HG02840 (cell line): Measurements from ENCODE around the gene LTBR.

Experiments
- ATAC-seq: cut with Tn5 transposase; IDR thresholded peaks from one replicate; pipeline ENCODE4 v1.9.1; 2021; ENCODE audit warnings: mild to moderate bottlenecking, moderate library complexity, moderate number of reproducible peaks; ENCODE audit not compliant: unreplicated experiment, low FRiP score

Gene LTBR

DNA sequence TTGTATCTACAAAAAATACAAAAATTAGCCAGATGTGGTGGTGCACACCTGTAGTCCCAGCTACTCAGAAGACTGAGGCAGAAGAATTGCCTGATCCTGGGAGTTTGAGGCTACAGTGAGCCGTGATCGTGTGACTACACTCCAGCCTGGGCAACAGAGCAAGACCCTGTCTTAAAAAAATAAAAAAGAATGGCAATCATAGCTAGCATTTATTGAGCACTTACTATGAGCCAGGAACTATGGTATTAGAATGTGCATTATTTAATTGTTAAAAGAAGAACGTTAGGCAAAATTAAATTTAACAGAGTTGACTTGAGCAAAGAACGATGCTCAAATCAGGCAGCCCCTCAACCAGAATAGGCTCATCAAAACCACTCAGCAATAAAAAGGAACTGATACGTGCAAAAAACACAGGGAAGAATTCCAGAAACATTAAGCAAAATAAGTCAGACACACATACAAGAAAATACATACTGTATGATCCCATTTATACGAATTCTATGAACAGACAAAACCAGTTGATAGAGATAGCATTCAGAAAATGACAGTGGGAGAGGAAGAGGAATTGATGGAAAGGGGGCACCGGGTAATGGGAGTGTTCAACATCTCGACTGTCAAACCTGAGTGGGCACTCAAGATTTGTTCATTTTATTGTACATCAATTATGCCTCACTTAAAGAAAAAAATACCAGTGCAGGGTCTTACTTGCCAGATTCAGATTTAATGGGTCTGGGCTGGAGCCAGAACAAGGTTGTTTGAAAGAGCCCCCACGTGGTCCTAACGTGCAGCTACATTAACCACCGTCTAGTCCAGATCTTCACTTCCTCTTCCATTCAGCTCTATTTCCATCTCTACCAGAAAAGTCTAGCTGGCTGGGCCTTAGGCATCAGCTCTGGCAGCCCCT lies 16.6 kb upstream of the LTBR start:
- no peak for ATAC-seq

DNA sequence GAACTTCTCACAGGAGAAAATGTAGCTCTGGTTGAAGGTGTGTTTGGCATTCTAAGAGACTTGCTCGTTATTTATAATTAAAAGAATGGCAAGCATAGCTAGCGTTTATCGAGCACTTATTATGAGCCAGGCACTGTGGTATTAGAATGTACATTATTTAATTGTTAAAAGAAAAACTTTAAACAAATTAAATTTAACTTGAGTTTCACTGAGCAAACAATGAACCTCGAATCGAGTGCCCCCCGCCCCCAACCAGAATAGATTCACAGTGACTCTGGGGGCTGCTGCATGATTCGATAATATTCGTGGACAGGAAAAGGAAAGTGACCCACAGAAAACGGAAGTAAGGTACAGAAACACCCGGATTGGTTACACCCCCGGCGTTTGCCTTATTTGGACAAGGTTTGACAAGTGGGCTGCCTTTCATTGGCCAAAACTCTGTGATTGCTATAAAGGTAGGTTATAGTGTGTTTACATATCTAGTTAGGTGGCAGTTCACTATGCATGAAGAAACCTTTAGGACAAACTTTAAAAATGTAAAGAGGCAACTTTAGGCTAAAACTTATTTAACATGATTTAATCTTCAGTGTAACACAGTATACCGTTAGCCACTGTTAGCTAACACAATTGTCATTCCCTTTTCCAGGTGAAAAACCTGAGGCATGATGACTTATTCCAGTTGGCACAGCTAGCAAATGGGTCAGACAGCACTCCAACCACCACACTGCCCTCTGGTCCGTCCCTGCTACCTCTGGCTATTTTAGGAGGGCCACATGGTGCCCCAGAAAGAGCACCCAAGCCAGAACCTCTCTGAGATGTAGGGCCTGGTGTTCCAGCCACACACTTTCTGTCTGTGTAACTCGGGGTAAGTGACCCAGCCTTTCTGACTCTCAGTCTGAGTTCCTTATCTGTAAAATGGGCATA lies 15.7 kb upstream of the LTBR start:
- no peak for ATAC-seq

DNA sequence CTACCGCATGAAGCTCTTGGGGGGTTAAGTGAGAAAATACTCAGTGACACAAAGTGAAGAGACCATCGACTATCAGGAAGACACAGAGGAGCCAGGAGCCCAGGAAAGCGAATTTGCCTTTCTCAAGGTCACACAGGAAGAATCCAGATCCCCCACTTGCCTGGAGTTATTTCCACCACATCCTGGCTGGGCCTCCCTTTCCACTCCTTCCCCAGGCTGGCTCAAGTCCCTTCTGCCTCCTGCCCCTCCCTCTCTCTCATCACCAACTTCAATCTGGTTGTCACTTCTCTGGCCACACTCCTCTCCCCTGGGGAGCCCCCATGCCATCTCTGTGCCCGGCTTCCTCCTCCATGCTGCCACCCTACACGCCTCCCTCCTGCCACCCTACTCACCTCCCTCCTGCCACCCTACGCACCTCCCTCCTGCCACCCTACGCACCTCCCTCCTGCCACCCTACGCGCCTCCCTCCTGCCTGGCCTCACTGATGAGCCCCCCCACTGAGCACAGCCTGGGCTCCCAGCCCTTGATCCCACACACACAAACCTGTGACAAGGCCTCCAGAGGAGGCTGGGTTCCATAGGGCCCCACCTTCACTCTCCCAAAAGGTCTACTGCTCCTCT lies 14.9 kb upstream of the LTBR start:
- ATAC-seq = no peak

DNA sequence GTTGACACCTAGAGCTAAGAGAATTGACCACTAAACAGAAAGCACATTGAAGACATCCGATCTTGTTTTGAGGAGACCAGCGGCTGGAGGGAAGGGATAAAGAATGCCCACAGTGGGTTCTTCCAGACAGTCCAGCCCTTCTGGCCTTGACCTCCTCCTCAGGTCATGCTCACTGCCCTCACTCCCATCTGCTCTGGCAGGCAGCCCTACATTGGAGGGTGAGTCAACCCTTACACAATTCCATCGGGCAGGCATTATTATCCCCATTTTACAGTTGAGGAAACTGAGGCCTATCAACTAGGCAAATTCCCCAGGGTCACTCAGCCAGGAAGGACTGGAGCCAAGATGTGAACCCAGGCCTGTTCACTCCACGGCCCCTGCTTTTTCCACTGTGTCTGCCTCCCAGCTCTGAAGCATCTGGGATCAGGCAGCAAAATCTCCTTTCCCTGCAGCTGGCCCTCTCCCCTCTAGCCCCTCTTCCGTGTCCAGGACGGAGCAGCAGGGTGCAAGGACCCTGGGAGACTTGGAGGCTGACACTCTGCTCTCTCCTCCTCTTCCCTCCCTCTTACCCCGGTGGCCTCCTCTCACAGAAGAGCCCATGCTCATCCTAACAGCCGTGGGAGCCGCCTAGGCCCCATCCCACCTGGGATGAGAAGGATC lies 13.9 kb upstream of the LTBR start:
- no peak for ATAC-seq

DNA sequence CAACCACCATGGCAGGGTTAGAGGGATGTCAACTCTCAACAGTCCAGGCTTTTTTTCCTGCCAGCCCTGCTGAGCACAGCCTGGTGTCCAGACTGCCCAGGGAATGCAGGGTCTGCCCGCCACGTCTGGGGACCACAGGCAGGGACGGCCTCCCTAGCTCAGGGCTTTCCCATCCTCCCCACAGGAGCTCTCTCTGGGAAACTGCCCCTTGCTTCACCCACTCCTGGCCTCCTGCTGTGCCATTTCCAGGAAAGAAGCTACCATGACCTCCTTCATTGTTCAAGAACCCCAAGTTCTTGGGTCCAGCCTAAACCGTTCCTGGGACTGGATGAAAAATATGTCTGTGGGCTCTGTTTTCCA lies 13.4 kb upstream of the LTBR start:
- no peak for ATAC-seq

DNA sequence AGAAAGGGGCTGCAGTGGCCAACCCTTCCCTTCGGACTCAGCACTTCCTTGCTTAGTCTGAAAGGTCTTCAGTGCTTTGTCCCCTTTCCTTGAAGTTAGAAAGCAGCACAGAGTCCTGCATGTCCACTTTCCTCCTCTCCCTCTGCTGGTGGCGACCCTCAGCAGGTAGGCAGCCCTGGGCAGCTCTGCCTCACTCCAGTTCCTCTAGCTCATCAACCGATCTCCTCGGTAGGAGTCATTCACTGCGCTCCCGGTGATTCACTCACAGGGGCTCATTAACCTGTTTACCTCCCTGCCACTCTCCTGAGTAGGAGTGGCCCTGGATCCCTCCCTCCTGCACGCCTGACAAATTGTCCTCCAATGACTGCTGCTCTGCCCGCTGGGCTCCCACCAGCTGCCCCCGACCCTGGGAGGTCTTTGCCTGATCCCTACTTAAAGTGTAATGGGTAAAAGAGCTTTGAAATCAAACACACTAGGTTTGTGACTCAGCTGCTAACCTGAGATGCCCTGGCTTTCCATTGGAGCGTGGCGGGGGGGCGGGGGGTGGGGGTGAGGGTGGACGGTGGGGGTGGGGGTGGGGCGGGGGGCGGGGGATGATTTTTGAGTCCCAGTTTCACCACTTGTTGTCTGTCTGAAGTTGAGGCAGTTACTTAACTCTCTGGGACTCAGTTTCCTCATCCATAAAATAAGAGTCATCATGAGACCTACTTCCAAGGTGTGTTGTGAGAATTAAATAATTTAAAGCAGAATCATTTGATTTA lies 12.8 kb upstream of the LTBR start:
- ATAC-seq = no peak

DNA sequence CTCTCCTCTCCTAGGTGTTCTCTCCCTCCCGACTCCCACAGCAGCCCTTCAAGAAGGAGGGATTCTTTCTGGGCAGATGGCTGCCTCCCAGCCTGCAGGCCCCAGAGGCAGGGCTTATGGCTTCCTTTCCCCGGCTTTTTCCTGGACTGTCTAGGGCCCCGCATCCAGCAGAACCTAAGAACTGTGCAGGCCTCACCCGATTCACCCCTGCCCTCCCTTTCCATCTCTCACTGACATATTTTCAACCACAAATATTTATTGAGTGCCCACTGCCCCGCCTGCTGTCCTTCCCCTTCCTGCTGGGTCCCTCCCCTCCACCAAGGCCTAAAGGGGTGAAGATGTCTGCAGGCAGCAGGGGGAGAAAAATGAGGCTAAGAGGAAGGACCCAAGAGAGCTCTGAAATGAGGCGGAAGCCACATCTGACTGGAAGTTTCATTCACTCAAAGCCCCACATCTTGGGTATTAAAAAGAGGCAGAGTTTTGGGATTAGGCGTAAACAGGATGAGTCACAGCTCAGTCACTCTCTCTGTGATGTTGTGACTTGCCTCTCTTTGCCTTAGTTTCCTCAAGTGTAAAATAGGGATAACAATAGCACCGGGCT lies 11.5 kb upstream of the LTBR start:
- no peak for ATAC-seq

DNA sequence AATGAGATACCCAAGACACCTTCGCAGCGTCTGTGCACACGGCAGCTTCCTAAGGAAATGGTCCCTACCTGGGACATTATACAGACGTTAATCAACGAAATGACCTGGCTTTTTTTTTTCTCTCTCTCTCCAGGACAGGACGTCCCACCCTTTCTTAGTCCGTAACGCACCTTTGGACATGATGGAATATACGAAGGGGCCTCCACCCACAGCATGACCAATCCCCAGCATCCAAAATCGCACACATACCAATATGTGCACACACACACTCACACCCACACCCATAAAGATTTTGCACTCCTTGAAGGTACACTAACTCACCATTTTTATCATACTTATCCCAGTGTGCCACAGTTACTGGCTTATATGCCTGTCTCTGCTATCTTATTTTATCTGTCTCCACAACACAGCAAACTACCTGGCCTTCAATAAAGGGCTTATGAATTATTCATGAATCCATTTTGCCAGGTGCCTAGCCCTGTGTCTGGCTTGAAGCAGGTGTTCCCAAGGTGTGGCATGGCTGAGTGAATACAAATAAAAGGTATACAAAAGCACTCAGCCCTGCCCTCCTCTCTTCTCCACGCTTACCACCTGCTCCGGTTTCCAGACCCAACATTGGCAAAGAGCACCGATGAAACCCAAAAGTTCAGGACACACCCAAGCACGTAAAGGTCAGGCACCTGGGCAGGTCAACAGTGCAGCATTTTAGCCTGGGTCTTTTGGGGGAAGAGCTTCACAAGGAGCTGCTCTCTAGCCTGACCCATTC lies 10.8 kb upstream of the LTBR start:
- ATAC-seq = no peak

DNA sequence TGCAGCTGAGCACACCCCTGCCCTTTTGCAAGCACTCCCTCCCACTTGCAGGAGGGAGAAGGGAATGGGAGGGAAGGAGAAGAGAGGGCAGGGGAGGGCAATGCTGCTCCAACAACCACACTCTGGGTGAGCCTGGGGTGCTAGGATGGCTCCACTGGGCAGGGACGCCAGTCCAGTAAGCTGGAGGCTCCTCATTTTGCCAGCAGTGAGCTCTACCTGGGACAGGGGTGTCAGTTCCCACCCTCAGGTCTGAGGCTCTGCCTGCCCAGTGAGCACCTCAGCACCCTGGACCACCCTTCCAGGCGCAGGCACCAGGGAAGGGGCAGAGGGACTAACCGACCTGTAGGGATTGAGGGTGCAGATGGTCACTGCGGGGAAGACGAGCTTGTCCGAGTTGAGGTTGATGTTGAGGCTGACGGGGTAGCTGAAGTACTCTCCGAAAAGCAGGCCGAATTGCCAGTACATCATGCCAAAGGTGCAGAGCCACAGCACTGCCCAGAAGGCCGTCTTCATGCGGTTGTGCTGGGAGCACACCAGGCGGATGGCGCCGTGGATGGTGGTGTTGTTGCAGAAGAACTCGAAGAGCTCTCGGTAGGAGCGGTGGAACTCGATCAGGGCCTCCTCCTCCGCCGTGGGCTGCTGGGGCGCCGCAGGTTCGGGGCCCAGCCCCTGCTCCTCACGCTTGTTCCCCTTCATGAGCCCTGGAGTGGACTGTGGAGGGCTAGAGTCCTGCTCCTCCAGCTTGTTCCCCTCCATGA lies 9.8 kb upstream of the LTBR start:
- ATAC-seq = no peak

DNA sequence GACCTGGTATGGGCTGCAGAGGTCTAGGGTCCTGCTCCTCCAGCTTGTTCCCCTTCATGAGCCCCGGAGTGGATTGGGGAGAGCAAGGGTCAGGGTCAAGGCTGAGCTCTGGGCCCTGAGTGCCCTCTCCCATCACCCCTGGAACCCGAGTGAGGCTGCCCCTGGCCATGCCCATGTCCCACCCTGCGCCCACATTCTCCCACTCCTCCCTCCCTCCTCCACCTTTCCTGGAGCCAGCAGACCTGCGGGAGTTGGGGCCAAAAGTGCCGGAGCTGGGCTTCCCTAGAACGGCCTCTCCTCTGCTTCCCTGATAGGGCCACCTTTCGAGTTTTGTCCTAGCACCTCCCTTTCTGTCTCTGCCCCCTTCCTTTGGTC lies 9.2 kb upstream of the LTBR start:
- no peak for ATAC-seq

DNA sequence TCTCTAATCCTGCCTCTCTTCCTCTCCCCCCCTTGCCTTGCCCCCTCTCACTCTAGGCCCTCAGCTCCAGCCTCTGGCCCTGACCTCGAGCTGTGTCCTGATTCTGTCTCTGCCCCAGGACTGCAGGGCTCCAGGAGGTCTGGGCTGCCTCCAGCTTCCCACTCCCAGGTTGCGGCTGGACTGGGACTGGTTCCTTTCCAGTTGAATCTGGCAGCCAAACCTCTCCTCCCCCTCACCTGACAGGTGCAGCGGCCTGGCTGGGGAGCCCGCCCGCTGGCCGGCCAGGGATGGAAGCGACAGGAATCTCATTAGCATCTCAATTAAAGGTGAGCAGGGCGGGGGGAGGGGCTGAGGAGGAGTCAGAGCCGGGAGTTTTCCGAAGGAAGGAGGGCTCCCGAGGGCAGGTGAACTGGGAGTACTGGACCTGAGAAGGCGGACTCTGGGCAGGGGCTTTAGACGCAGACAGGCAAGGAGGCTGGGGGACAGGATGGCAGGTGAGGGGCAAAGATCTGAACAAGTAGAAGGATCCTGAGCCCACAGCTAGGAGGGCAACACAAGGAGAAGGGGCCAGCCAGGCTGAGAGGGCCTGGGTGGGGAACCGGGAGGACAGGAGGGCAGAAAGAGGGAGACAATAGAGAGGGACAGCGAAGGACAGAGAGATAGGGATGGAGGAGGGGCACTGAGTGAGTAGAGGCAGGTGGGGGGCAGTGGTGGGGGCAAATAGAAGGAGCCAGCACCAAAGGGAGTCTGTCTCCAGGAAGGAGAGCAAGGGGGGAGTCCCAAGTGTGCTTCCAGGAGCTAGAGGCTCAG lies 8.5 kb upstream of the LTBR start, which contains the start of gene SCNN1A:
SCNN1A (minus strand) TSS at position 295 of the 810 bp plus-strand sequence. CDS start 780 bp downstream, outside the sequence.
- ATAC-seq = no peak

DNA sequence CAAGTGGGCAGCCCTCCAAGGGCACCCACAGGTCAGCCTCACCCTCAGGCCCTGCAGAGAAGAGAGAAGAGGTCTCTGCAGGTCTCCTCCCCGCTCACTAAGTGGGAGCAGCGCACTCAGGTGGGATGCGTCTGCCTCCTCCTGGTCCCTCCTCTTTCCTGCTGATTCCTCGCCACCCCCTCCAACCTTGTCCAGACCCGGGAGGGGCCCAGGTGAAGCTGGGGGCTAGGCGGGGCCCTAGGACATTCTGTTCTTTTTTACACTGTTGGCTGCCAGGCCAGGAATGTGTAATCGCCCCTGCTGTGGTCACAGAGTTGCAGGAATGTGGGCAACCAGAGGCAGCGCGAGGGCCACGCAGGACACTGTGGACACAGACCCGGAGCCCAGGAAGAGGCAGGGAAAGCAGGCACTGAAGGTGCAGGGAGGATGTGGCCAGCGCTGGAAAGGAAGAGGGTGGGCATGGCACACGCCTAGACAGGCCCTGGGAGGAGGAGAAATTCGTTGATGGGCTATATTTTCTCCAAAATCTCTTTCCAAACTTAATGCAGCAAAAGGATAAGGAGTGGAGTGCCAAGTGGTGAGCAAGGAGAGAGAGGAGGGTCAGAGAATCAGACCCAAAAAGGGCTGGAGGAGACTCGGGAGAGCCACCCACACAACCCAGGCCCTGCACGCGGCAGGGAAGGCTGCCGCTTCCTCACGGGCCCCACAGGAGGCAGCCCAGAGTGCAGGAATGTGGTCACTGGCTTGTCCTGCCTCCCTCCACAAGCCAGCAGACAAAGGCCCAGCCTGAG lies 7.7 kb upstream of the LTBR start:
- no peak for ATAC-seq

DNA sequence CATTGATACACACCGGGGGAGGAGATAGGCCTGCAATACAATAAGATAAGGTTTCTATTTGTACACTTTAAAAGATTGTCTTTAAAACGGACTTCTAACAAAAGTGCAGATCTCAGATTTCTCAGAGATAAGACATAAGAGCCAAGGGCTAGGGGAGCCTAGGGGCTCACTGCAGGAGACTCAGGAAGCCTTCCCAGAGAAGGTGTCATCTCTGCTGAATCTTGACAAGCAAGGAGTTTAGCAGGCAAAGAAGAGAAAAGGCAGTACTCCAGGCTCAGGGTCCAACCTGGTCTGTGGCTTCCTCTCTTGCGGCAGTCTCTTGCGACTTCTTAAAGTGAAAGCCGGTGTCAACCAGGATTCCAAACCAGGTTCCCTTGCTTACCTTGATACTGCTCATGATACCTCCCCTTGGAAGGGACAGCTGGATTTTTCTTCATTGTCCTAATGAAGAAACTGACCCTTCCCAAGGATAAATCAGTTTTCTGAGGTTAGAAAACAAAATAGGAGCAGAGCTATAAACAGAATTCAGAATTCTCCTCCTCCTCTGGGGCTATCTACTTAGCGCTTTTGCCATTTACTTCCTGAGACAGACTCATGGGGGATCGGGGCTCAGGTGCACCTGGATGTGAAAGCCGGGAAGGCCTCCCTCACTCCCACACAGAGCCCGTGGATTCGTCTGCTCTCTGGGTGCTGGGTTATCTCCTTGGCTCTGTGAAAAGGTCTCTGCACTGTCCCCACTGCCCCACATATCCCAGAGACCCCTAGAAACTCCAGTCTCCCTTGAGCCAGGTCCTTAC lies 6.9 kb upstream of the LTBR start:
- ATAC-seq = no peak

DNA sequence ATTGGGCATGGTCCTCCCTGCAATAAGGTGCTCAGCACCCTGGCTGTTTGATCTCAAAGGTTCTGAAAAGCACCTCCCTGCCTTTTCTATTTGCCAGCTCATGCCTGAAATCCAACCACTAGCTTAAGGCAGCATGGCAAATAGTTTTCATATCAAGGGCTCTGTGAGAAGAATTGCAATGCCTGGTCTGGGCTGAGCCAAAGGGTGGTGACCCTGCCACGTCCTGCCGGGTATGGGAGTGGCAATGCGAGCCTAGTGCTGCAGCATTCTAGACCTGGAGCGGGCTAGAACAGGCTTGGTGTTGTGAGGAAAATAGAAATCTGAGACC lies 6.3 kb upstream of the LTBR start:
- no peak for ATAC-seq

DNA sequence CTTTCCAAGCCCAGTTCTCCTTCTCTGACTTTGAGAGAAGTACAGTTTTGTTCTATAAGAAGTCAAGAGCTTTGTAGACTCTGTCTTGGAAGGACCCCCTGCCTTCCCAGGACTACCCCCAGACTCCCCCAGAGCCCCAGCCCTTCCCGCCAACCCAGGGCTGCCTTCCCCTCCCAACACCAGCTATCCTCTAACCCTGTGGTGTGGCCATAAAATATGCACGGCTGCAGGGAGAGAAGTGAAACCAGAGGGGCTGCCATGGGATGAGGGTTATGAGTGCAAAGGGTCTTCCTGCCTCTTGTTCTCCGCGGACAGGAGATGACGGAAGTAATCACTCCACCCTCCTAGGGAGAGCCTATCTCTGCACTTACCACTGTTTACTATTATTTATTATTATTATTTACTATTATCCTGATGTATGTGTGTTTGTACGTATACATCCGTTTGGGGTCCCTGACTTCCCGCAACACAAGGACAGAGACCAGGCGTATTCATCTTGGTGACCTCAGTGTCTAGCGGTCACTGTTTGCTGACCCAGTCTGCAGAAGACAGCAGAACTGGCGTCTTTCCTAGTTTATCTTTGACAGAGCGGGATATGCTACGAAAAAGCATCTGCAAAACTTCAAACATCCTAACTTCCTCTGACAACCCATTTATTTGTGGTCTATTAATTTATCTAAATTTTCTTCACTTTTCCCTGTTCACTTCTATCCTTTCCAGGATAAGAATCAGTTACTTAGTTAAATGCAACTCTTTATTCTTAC lies 5.1 kb upstream of the LTBR start:
- no peak for ATAC-seq
